ENCODE data around the gene OR2F2. TPM values are rescaled to one million over a fixed set of nuclear protein-coding genes. Genes with fewer than 3 reads are reported as not detected.

OR2F2 gene
- not detected in 2 replicates for total RNA-seq

GRCh38 chr7:143934526-143935325 lies at the start of gene OR2F2:
OR2F2 (plus strand) TSS chr7:143935233; CDS start chr7:143935233, 0 bp downstream.
- H3K4me3 ChIP-seq (ENCODE audit: low read depth, low read length), result no peak within 1 kb of the TSS
- TF ChIP-seq CTCF (conservative IDR thresholded peaks at IDR 0.05; ENCODE audit: low read depth, low read length), result no peak
- no peak for DNase-seq (ENCODE audit: low read depth)

GRCh38 chr7:143885951-143886350 lies 49.1 kb upstream of the OR2F2 start:
- DNase-seq (ENCODE audit: low read depth), result no peak
- TF ChIP-seq CTCF (conservative IDR thresholded peaks at IDR 0.05; ENCODE audit: low read depth, low read length), result no peak
- H3K4me3 ChIP-seq (ENCODE audit: low read depth, low read length), result no peak overlapping the region

GRCh38 chr7:143886826-143887477 lies 48.1 kb upstream of the OR2F2 start:
- no peak overlapping the region for H3K4me3 ChIP-seq (ENCODE audit: low read depth, low read length)
- no peak for DNase-seq (ENCODE audit: low read depth)
- TF ChIP-seq CTCF (conservative IDR thresholded peaks at IDR 0.05; ENCODE audit: low read depth, low read length), result no peak

- no peak for TF ChIP-seq CTCF (conservative IDR thresholded peaks at IDR 0.05; ENCODE audit: low read depth, low read length)
- no peak overlapping the region for H3K4me3 ChIP-seq (ENCODE audit: low read depth, low read length)
- no peak for DNase-seq (ENCODE audit: low read depth)
These were observed 46.0 kb upstream of the OR2F2 start for GRCh38 chr7:143889068-143889467.

GRCh38 chr7:143890558-143890957 lies 44.5 kb upstream of the OR2F2 start:
- no peak for DNase-seq (ENCODE audit: low read depth)
- no peak for TF ChIP-seq CTCF (conservative IDR thresholded peaks at IDR 0.05; ENCODE audit: low read depth, low read length)
- no peak overlapping the region for H3K4me3 ChIP-seq (ENCODE audit: low read depth, low read length)

GRCh38 chr7:143891457-143891856 lies 43.6 kb upstream of the OR2F2 start:
- no peak for DNase-seq (ENCODE audit: low read depth)
- TF ChIP-seq CTCF (conservative IDR thresholded peaks at IDR 0.05; ENCODE audit: low read depth, low read length), result no peak
- H3K4me3 ChIP-seq (ENCODE audit: low read depth, low read length), result no peak overlapping the region
